Tibial artery (tissue), 4 donors: ENCODE data around the gene VSTM2L.

Experiments
- DNase-seq, 2 donors: peaks; one replicate each; pipeline ENCODE4 v3.0.0-alpha.2; 2019
- H3K27ac ChIP-seq, 2 donors: fragments of 200-600 bp; sonication (generic) in 1 of 2; 1 replicate in 1 of 2; 2 replicates in 1 of 2; pipeline ENCODE4 v1.5.1; 2018 to 2019; ENCODE audit warnings: mild to moderate bottlenecking in 1 of 2
- H3K27me3 ChIP-seq, 2 donors: fragments of 200-600 bp; sonication (generic) in 1 of 2; one replicate each; pipeline versions ENCODE4 v1.5.1 to v1.6.0; 2016 to 2019
- H3K36me3 ChIP-seq, 3 donors: fragments of 200-600 bp; sonication (generic) in 2 of 3; one replicate each; pipeline ENCODE4 v1.5.1; 2016 to 2019; ENCODE audit warnings: mild to moderate bottlenecking in 2 of 3
- H3K4me1 ChIP-seq, 4 donors: fragments of 200-600 bp; sonication (generic) in 2 of 4; 1 replicate in 3 of 4; 2 replicates in 1 of 4; pipeline ENCODE4 v1.5.1; 2016 to 2019
- H3K4me3 ChIP-seq, 2 donors: fragments of 200-600 bp; sonication (generic) in 1 of 2; 1 replicate in 1 of 2; 2 replicates in 1 of 2; pipeline ENCODE4 v1.5.1; 2018 to 2019; ENCODE audit warnings: mild to moderate bottlenecking in 2 of 2
- H3K9me3 ChIP-seq, 3 donors: fragments of 200-600 bp; sonication (generic) in 1 of 3; one replicate each; pipeline ENCODE4 v1.5.1; 2016 to 2019
- CTCF ChIP-seq, 2 experiments: fragments of 200-600 bp in 1 of 2; fragments of 450-650 bp in 1 of 2; IDR thresholded peaks; one replicate each; pipeline ENCODE4 v1.5.1; 2017 to 2019; ENCODE audit warnings: antibody characterized with exemption in 2 of 2, mild to moderate bottlenecking in 1 of 2, moderate library complexity in 1 of 2
- intact Hi-C: fragments of 100-400 bp; cut with DNase I; formaldehyde crosslinking; loops from one replicate; pipeline ENCODE4 v1.15.0; 2023; ENCODE audit warnings: low total_unique reads

The VSTM2L gene

GRCh38 chr20:37915434-37915787, 12.5 kb downstream of the VSTM2L start:
- Histone ChIP-seq H3K27ac (no peak overlapping the region), H3K9me3 (no peaks in the 10 kb centered on the region), H3K4me3 (no peak overlapping the region), H3K36me3 (no peaks in the 10 kb centered on the region), H3K4me1 (peaks cover 0 to 30% (median 10%) of the 10 kb centered on the region in 4 donors), H3K27me3 (peaks cover 0 to 95% of the 10 kb centered on the region in 2 donors)
- no peak for TF ChIP-seq CTCF (IDR thresholded peaks at IDR 0.05)
- DNase-seq = no peak
- intact Hi-C loops = no loop called here

GRCh38 chr20:37915800-37916570, 13.1 kb downstream of the VSTM2L start:
- Histone ChIP-seq H3K36me3 (no peaks in the 10 kb centered on the region), H3K9me3 (no peaks in the 10 kb centered on the region), H3K27ac (no peak overlapping the region), H3K27me3 (peaks cover 0 to 96% of the 10 kb centered on the region in 2 donors), H3K4me1 (peaks cover 0 to 30% (median 10%) of the 10 kb centered on the region in 4 donors), H3K4me3 (no peak overlapping the region)
- intact Hi-C loops = no loop called here
- TF ChIP-seq CTCF (IDR thresholded peaks at IDR 0.05) = no peak
- no peak for DNase-seq

- H3K4me1 ChIP-seq = peaks cover 0 to 21% (median 10%) of the 10 kb centered on the region in 4 donors
- peaks cover 0 to 87% of the 10 kb centered on the region in 2 donors for H3K27me3 ChIP-seq
- H3K27ac ChIP-seq = no peak overlapping the region
- H3K36me3 ChIP-seq = no peaks in the 10 kb centered on the region
- H3K9me3 ChIP-seq = no peaks in the 10 kb centered on the region
- H3K4me3 ChIP-seq = no peak overlapping the region
- DNase-seq = no peak
- intact Hi-C loops = no loop called here
- TF ChIP-seq CTCF (IDR thresholded peaks at IDR 0.05) = no peak
Observed at GRCh38 chr20:37917461-37917860, 14.5 kb downstream of the VSTM2L start.

GRCh38 chr20:37918035-37918434, 15.1 kb downstream of the VSTM2L start:
- intact Hi-C loops = no loop called here
- H3K36me3 ChIP-seq = no peaks in the 10 kb centered on the region
- no peak overlapping the region for H3K27ac ChIP-seq
- H3K4me1 ChIP-seq = peaks cover 0 to 20% (median 10%) of the 10 kb centered on the region in 4 donors
- H3K9me3 ChIP-seq = no peaks in the 10 kb centered on the region
- peaks cover 0 to 87% of the 10 kb centered on the region in 2 donors for H3K27me3 ChIP-seq
- DNase-seq = no peak
- no peak overlapping the region for H3K4me3 ChIP-seq
- no peak for TF ChIP-seq CTCF (IDR thresholded peaks at IDR 0.05)

GRCh38 chr20:37919389-37920040, 16.6 kb downstream of the VSTM2L start:
- Histone ChIP-seq H3K27ac (no peak overlapping the region), H3K27me3 (peaks cover 0 to 80% of the 10 kb centered on the region in 2 donors), H3K4me1 (peaks cover 0 to 18% (median 8%) of the 10 kb centered on the region in 4 donors), H3K36me3 (no peaks in the 10 kb centered on the region), H3K9me3 (no peaks in the 10 kb centered on the region), H3K4me3 (no peak overlapping the region)
- DNase-seq = no peak
- intact Hi-C loops = no loop called here
- no peak for TF ChIP-seq CTCF (IDR thresholded peaks at IDR 0.05)
